SK-N-SH treated with all-trans-retinoic acid at 6 μM for 48 hours (cell line): ENCODE data around the gene CCDC85C.

ENCODE experiments used
- ATAC-seq: fragments of 200-7000 bp; cut with Tn5 transposase; 3 replicates; pipeline ENCODE4 v1.9.1; 2020; ENCODE audit warnings: mild to moderate bottlenecking, moderate library complexity
- BACH2 ChIP-seq: fragments of 250-450 bp; sonication (Bioruptor Pico); IDR thresholded peaks from 2 replicates; pipeline ENCODE4 v1.9.0; 2021; ENCODE audit warnings: mild to moderate bottlenecking, borderline replicate concordance
- CREB5 ChIP-seq: fragments of 250-450 bp; sonication (Bioruptor Pico); IDR thresholded peaks from 2 replicates; pipeline ENCODE4 v1.5.1; 2020; ENCODE audit warnings: low read depth, mild to moderate bottlenecking, moderate library complexity
- CSRNP3 ChIP-seq: fragments of 250-450 bp; sonication (Bioruptor Pico); IDR thresholded peaks from 2 replicates; pipeline ENCODE4 v1.5.1; 2021; ENCODE audit warnings: mild to moderate bottlenecking, moderate library complexity
- ISL1 ChIP-seq: fragments of 250-450 bp; sonication (Bioruptor Pico); IDR thresholded peaks from 2 replicates; pipeline ENCODE4 v2.1.2; 2022; ENCODE audit warnings: mild to moderate bottlenecking, moderate library complexity
- OSR1 ChIP-seq: fragments of 250-450 bp; sonication (Bioruptor Pico); IDR thresholded peaks from 2 replicates; pipeline ENCODE4 v1.8.0; 2022; ENCODE audit warnings: moderate library complexity, mild to moderate bottlenecking, inconsistent platforms
- PATZ1 ChIP-seq: fragments of 250-450 bp; sonication (Bioruptor Pico); IDR thresholded peaks from 2 replicates; pipeline ENCODE4 v1.8.0; 2020; ENCODE audit warnings: mild to moderate bottlenecking, moderate library complexity, borderline replicate concordance
- TCF4 ChIP-seq: fragments of 250-450 bp; sonication (Bioruptor Pico); IDR thresholded peaks from 2 replicates; pipeline ENCODE4 v1.8.0; 2021; ENCODE audit warnings: mild to moderate bottlenecking, moderate library complexity, borderline replicate concordance
- TOX ChIP-seq: fragments of 250-450 bp; sonication (Bioruptor Pico); IDR thresholded peaks from 2 replicates; pipeline ENCODE4 v1.8.0; 2021; ENCODE audit warnings: mild to moderate bottlenecking, moderate library complexity, borderline replicate concordance
- TSHZ2 ChIP-seq: fragments of 250-450 bp; sonication (Bioruptor Pico); IDR thresholded peaks from 2 replicates; pipeline ENCODE4 v1.5.0; 2020; ENCODE audit warnings: mild to moderate bottlenecking, moderate library complexity
- ZC3H10 ChIP-seq: fragments of 250-450 bp; sonication (Bioruptor Pico); IDR thresholded peaks from 2 replicates; pipeline ENCODE4 v1.5.1; 2021; ENCODE audit warnings: mild to moderate bottlenecking, moderate library complexity
- ZFP3 ChIP-seq: fragments of 250-450 bp; sonication (Bioruptor Pico); IDR thresholded peaks from 2 replicates; pipeline ENCODE4 v1.5.0; 2020; ENCODE audit warnings: mild to moderate bottlenecking, moderate library complexity
- ZFP30 ChIP-seq: fragments of 450-650 bp; formaldehyde crosslinking; IDR thresholded peaks from 2 replicates; pipeline ENCODE4 v1.5.0; 2022; ENCODE audit warnings: mild to moderate bottlenecking, moderate library complexity
- ZNF565 ChIP-seq: fragments of 450-650 bp; formaldehyde crosslinking; conservative IDR thresholded peaks from 2 replicates; pipeline ENCODE4 v1.5.0; 2020; ENCODE audit warnings: low read depth, mild to moderate bottlenecking, moderate library complexity
- ZNF70 ChIP-seq: fragments of 450-650 bp; formaldehyde crosslinking; IDR thresholded peaks from 2 replicates; pipeline ENCODE4 v1.5.0; 2020; ENCODE audit warnings: mild to moderate bottlenecking, moderate library complexity
- ZNF8 ChIP-seq: fragments of 450-650 bp; formaldehyde crosslinking; IDR thresholded peaks from 2 replicates; pipeline ENCODE4 v1.5.0; 2020; ENCODE audit warnings: mild to moderate bottlenecking, moderate library complexity

CCDC85C gene

GRCh38 chr14:99534863-99535262 is 69.1 kb downstream of the CCDC85C start:
- ATAC-seq, result peak; percentile 71
- no peak for TF ChIP-seq BACH2 (CRISPR knock-in tag)
- TF ChIP-seq CREB5, result no peak
- TF ChIP-seq TOX (CRISPR knock-in tag), result no peak
- TF ChIP-seq ZNF70 (CRISPR knock-in tag), result no peak
- TF ChIP-seq TSHZ2 (CRISPR knock-in tag), result no peak
- no peak for TF ChIP-seq OSR1
- TF ChIP-seq ZFP30 (CRISPR knock-in tag), result no peak
- no peak for TF ChIP-seq PATZ1
- no peak for TF ChIP-seq ZC3H10 (CRISPR knock-in tag)

GRCh38 chr14:99534333-99534732 is 69.7 kb downstream of the CCDC85C start:
- no peak for ATAC-seq
- TF ChIP-seq ZNF70 (CRISPR knock-in tag) (no peak), ZFP3 (CRISPR knock-in tag) (no peak)

- TF ChIP-seq ISL1, result no peak
- TF ChIP-seq ZNF565, result no peak
- no peak for TF ChIP-seq TCF4 (CRISPR knock-in tag)
- TF ChIP-seq PATZ1, result no peak
- TF ChIP-seq CSRNP3 (CRISPR knock-in tag), result no peak
- TF ChIP-seq, all 23 proteins: peak for 0
- no peak for ATAC-seq
Observed at GRCh38 chr14:99532310-99532709, 71.7 kb downstream of the CCDC85C start.

- no peak for TF ChIP-seq ZC3H10 (CRISPR knock-in tag)
- no peak for TF ChIP-seq CREB5
- no peak for TF ChIP-seq ZNF8 (CRISPR knock-in tag)
- TF ChIP-seq TSHZ2 (CRISPR knock-in tag), result no peak
- peak; percentile 2; the same call in 1 of the 3 replicates for ATAC-seq
Observed at GRCh38 chr14:99531251-99532096, 72.5 kb downstream of the CCDC85C start.
